Bronchial smooth muscle cell (primary cell): ENCODE measurements around the gene ZC4H2. TPM values are rescaled to one million over a fixed set of nuclear protein-coding genes. Genes with fewer than 3 reads are reported as not detected.

ENCODE experiments used
- total RNA-seq: library from RNA; depleted of rRNA; stranded (reverse); fragments of >200 nt; gene quantifications from 2 replicates; pipeline ENCODE4 v1.2.1, GENCODE V29; 2014

ZC4H2 gene
- 4.6 and 5.2 TPM in 2 replicates for total RNA-seq

GRCh38 chrX:64975989-64976672 lies at the start of gene ZC4H2:
Gene ZC4H2 (minus strand): TSS chrX:64976450. CDS start chrX:64976377, 73 bp downstream.

Other genes starting within 250 kb of the ZC4H2 start
- 0.63 and 0.94 TPM in 2 replicates for gene ZC3H12B, start 58.4 kb upstream of the ZC4H2 start, total RNA-seq